ENCODE measurements around the gene GALNTL6. TPM values are rescaled to one million over a fixed set of nuclear protein-coding genes. Genes with fewer than 3 reads are reported as not detected.
A peak's percentile ranks its signal among the peaks of the same experiment; 100 is the strongest.

GALNTL6 gene
- total RNA-seq, 1 donor from 2014 or later = 0.61 TPM

- H4K20me1 ChIP-seq (ENCODE audit: insufficient read depth, low read length) = no peaks in the 10 kb centered on the region
- H3K27me3 Mint-ChIP-seq (ENCODE audit: low read depth, unreplicated experiment) = no peaks in the 10 kb centered on the region
- H3K4me1 Mint-ChIP-seq (ENCODE audit: low read depth, unreplicated experiment) = no peaks in the 10 kb centered on the region
- no peaks in the 10 kb centered on the region for H3K27me3 ChIP-seq (ENCODE audit: insufficient read depth, low read length)
- FAIRE-seq (no peak), DNase-seq (ENCODE audit: low read depth) (no peak)
- H3K4me3 ChIP-seq (ENCODE audit: insufficient read depth, low read depth, low read length) = no peak overlapping the region
- H3K36me3 Mint-ChIP-seq (ENCODE audit: low read depth, unreplicated experiment) = no peaks in the 10 kb centered on the region
- no peak overlapping the region for H3K9ac ChIP-seq (ENCODE audit: low read length)
- H3K9me3 Mint-ChIP-seq (ENCODE audit: unreplicated experiment) = no peaks in the 10 kb centered on the region
- no peak overlapping the region for H3K27ac Mint-ChIP-seq (ENCODE audit: unreplicated experiment)
- no peak overlapping the region for H3K4me2 ChIP-seq (ENCODE audit: low read length)
- H3K36me3 ChIP-seq (ENCODE audit: insufficient read depth, low read length) = no peaks in the 10 kb centered on the region
- no peaks in the 10 kb centered on the region for H3K9me3 ChIP-seq (ENCODE audit: insufficient read depth, low read depth, low read length)
- no peak overlapping the region for H2AFZ ChIP-seq (ENCODE audit: low read depth, low read length)
- no peaks in the 10 kb centered on the region for H3K4me1 ChIP-seq (ENCODE audit: insufficient read depth, low read length)
- H3K4me3 Mint-ChIP-seq (ENCODE audit: unreplicated experiment) = no peak overlapping the region
- TF ChIP-seq EZH2 (IDR thresholded peaks at IDR 0.05; ENCODE audit: insufficient read depth, low read length) = no peak
- TF ChIP-seq, protein P1, sequence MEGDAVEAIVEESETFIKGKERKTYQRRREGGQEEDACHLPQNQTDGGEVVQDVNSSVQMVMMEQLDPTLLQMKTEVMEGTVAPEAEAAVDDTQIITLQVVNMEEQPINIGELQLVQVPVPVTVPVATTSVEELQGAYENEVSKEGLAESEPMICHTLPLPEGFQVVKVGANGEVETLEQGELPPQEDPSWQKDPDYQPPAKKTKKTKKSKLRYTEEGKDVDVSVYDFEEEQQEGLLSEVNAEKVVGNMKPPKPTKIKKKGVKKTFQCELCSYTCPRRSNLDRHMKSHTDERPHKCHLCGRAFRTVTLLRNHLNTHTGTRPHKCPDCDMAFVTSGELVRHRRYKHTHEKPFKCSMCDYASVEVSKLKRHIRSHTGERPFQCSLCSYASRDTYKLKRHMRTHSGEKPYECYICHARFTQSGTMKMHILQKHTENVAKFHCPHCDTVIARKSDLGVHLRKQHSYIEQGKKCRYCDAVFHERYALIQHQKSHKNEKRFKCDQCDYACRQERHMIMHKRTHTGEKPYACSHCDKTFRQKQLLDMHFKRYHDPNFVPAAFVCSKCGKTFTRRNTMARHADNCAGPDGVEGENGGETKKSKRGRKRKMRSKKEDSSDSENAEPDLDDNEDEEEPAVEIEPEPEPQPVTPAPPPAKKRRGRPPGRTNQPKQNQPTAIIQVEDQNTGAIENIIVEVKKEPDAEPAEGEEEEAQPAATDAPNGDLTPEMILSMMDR (IDR thresholded peaks at IDR 0.05; ENCODE audit: insufficient read depth, low read depth, low read length) = no peak
- H3K79me2 ChIP-seq (ENCODE audit: insufficient read depth, low read length) = no peaks in the 10 kb centered on the region
- no peak overlapping the region for H3K27ac ChIP-seq (ENCODE audit: low read depth, low read length)
These were observed 937.7 kb downstream of the GALNTL6 start for GRCh38 chr4:172750910-172751309.

- H3K27ac ChIP-seq (ENCODE audit: low read depth, low read length) = no peak overlapping the region
- Mint-ChIP-seq H3K4me3 (ENCODE audit: unreplicated experiment) (no peak overlapping the region), H3K9me3 (ENCODE audit: unreplicated experiment) (no peaks in the 10 kb centered on the region), H3K27me3 (ENCODE audit: low read depth, unreplicated experiment) (no peaks in the 10 kb centered on the region), H3K27ac (ENCODE audit: unreplicated experiment) (no peak overlapping the region), H3K4me1 (ENCODE audit: low read depth, unreplicated experiment) (no peaks in the 10 kb centered on the region), H3K36me3 (ENCODE audit: low read depth, unreplicated experiment) (no peaks in the 10 kb centered on the region)
- H3K9me3 ChIP-seq (ENCODE audit: insufficient read depth, low read depth, low read length) = no peaks in the 10 kb centered on the region
- no peak overlapping the region for H3K4me2 ChIP-seq (ENCODE audit: low read length)
- no peak for TF ChIP-seq EZH2 (IDR thresholded peaks at IDR 0.05; ENCODE audit: insufficient read depth, low read length)
- TF ChIP-seq, protein P1 (IDR thresholded peaks at IDR 0.05; ENCODE audit: insufficient read depth, low read depth, low read length) = no peak
- no peaks in the 10 kb centered on the region for H3K27me3 ChIP-seq (ENCODE audit: insufficient read depth, low read length)
- H3K4me1 ChIP-seq (ENCODE audit: insufficient read depth, low read length) = no peaks in the 10 kb centered on the region
- FAIRE-seq = no peak
- H3K4me3 ChIP-seq (ENCODE audit: insufficient read depth, low read depth, low read length) = no peak overlapping the region
- H2AFZ ChIP-seq (ENCODE audit: low read depth, low read length) = no peak overlapping the region
- no peaks in the 10 kb centered on the region for H3K79me2 ChIP-seq (ENCODE audit: insufficient read depth, low read length)
- no peaks in the 10 kb centered on the region for H3K36me3 ChIP-seq (ENCODE audit: insufficient read depth, low read length)
- H4K20me1 ChIP-seq (ENCODE audit: insufficient read depth, low read length) = no peaks in the 10 kb centered on the region
- DNase-seq (ENCODE audit: low read depth) = no peak
- H3K9ac ChIP-seq (ENCODE audit: low read length) = no peak overlapping the region
These were observed 938.3 kb downstream of the GALNTL6 start for GRCh38 chr4:172751550-172751949.

GRCh38 chr4:172758586-172759340 lies 945.6 kb downstream of the GALNTL6 start:
- DNase-seq (ENCODE audit: low read depth) (peak; percentile 66), FAIRE-seq (peak; percentile 34)
- H3K9ac ChIP-seq (ENCODE audit: low read length) = no peak overlapping the region
- no peaks in the 10 kb centered on the region for H3K36me3 ChIP-seq (ENCODE audit: insufficient read depth, low read length)
- Mint-ChIP-seq H3K36me3 (ENCODE audit: low read depth, unreplicated experiment) (no peaks in the 10 kb centered on the region), H3K27ac (ENCODE audit: unreplicated experiment) (no peak overlapping the region), H3K4me1 (ENCODE audit: low read depth, unreplicated experiment) (peaks cover 6% of the 10 kb centered on the region), H3K9me3 (ENCODE audit: unreplicated experiment) (peaks cover 1% of the 10 kb centered on the region), H3K27me3 (ENCODE audit: low read depth, unreplicated experiment) (no peaks in the 10 kb centered on the region), H3K4me3 (ENCODE audit: unreplicated experiment) (no peak overlapping the region)
- no peaks in the 10 kb centered on the region for H4K20me1 ChIP-seq (ENCODE audit: insufficient read depth, low read length)
- peaks cover 7% of the 10 kb centered on the region for H3K4me1 ChIP-seq (ENCODE audit: insufficient read depth, low read length)
- no peak overlapping the region for H2AFZ ChIP-seq (ENCODE audit: low read depth, low read length)
- peak overlapping the region; percentile 0 for H3K4me2 ChIP-seq (ENCODE audit: low read length)
- no peaks in the 10 kb centered on the region for H3K27me3 ChIP-seq (ENCODE audit: insufficient read depth, low read length)
- no peaks in the 10 kb centered on the region for H3K9me3 ChIP-seq (ENCODE audit: insufficient read depth, low read depth, low read length)
- H3K79me2 ChIP-seq (ENCODE audit: insufficient read depth, low read length) = no peaks in the 10 kb centered on the region
- no peak overlapping the region for H3K27ac ChIP-seq (ENCODE audit: low read depth, low read length)
- TF ChIP-seq EZH2 (IDR thresholded peaks at IDR 0.05; ENCODE audit: insufficient read depth, low read length) = no peak
- TF ChIP-seq, protein P1 (IDR thresholded peaks at IDR 0.05; ENCODE audit: insufficient read depth, low read depth, low read length) = no peak
- no peak overlapping the region for H3K4me3 ChIP-seq (ENCODE audit: insufficient read depth, low read depth, low read length)
